ENCODE measurements around the gene CCDC175. TPM values are rescaled to one million over a fixed set of nuclear protein-coding genes. Genes with fewer than 3 reads are reported as not detected.

Gene CCDC175
- total RNA-seq, 6 experiments from 2014 or later: not detected

GRCh38 chr14:59510001-59510400 lies 66.6 kb downstream of the CCDC175 start:
- H3K27me3 Mint-ChIP-seq (ENCODE audit: insufficient read depth): peaks cover 12% of the 10 kb centered on the region
- no peaks in the 10 kb centered on the region for H3K36me3 Mint-ChIP-seq (ENCODE audit: low read depth)
- no peaks in the 10 kb centered on the region for H3K9me3 Mint-ChIP-seq
- H3K4me1 Mint-ChIP-seq (ENCODE audit: low read depth): peaks cover 5% of the 10 kb centered on the region
- DNase-seq: no peak
- TF ChIP-seq, protein P1, sequence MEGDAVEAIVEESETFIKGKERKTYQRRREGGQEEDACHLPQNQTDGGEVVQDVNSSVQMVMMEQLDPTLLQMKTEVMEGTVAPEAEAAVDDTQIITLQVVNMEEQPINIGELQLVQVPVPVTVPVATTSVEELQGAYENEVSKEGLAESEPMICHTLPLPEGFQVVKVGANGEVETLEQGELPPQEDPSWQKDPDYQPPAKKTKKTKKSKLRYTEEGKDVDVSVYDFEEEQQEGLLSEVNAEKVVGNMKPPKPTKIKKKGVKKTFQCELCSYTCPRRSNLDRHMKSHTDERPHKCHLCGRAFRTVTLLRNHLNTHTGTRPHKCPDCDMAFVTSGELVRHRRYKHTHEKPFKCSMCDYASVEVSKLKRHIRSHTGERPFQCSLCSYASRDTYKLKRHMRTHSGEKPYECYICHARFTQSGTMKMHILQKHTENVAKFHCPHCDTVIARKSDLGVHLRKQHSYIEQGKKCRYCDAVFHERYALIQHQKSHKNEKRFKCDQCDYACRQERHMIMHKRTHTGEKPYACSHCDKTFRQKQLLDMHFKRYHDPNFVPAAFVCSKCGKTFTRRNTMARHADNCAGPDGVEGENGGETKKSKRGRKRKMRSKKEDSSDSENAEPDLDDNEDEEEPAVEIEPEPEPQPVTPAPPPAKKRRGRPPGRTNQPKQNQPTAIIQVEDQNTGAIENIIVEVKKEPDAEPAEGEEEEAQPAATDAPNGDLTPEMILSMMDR (IDR thresholded peaks at IDR 0.05): no peak
- no peak overlapping the region for H3K4me3 Mint-ChIP-seq
- no peak overlapping the region for H3K27ac Mint-ChIP-seq

- DNase-seq: no peak
- no peaks in the 10 kb centered on the region for H3K9me3 Mint-ChIP-seq
- peaks cover 9% of the 10 kb centered on the region for H3K27me3 Mint-ChIP-seq (ENCODE audit: insufficient read depth)
Observed at GRCh38 chr14:59509101-59509500, 67.5 kb downstream of the CCDC175 start.

GRCh38 chr14:59507752-59508103 lies 68.9 kb downstream of the CCDC175 start:
- Mint-ChIP-seq H3K4me1 (ENCODE audit: low read depth) (peaks cover 5% of the 10 kb centered on the region), H3K27me3 (ENCODE audit: insufficient read depth) (peaks cover 7% of the 10 kb centered on the region), H3K9me3 (no peaks in the 10 kb centered on the region), H3K4me3 (no peak overlapping the region), H3K36me3 (ENCODE audit: low read depth) (no peaks in the 10 kb centered on the region), H3K27ac (no peak overlapping the region)
- TF ChIP-seq, protein P1 (IDR thresholded peaks at IDR 0.05): no peak
- no peak for DNase-seq

More at GRCh38 chr14:59509101-59509500, 67.5 kb downstream of the CCDC175 start:
- H3K27ac Mint-ChIP-seq: no peak overlapping the region
- H3K4me1 Mint-ChIP-seq (ENCODE audit: low read depth): peaks cover 5% of the 10 kb centered on the region
- H3K36me3 Mint-ChIP-seq (ENCODE audit: low read depth): no peaks in the 10 kb centered on the region
- TF ChIP-seq, protein P1 (IDR thresholded peaks at IDR 0.05): no peak
- H3K4me3 Mint-ChIP-seq: no peak overlapping the region

GRCh38 chr14:59507063-59507751 lies 69.4 kb downstream of the CCDC175 start:
- peak; percentile 46 for DNase-seq
- Mint-ChIP-seq H3K4me1 (ENCODE audit: low read depth) (peaks cover 5% of the 10 kb centered on the region), H3K4me3 (no peak overlapping the region), H3K27ac (no peak overlapping the region), H3K9me3 (no peaks in the 10 kb centered on the region), H3K27me3 (ENCODE audit: insufficient read depth) (peaks cover 7% of the 10 kb centered on the region), H3K36me3 (ENCODE audit: low read depth) (no peaks in the 10 kb centered on the region)
- TF ChIP-seq, protein P1 (IDR thresholded peaks at IDR 0.05): peak; percentile 87

- Mint-ChIP-seq H3K36me3 (ENCODE audit: low read depth) (0 out of 2 replicates have a peak, but pooled peaks cover 3% of the 10 kb centered on the region), H3K4me3 (no peak overlapping the region), H3K4me1 (ENCODE audit: low read depth) (no peaks in the 10 kb centered on the region), H3K27ac (no peak overlapping the region), H3K27me3 (ENCODE audit: insufficient read depth) (peaks cover 5% of the 10 kb centered on the region; the same call in 1 of the 2 replicates), H3K9me3 (no peaks in the 10 kb centered on the region)
- DNase-seq: no peak
- TF ChIP-seq, protein P1 (IDR thresholded peaks at IDR 0.05): no peak
Observed at GRCh38 chr14:59503256-59503655, 73.4 kb downstream of the CCDC175 start.

Measured in HFFc6 (cell line).